Keratinocyte (primary cell): ENCODE data around the gene KLRC1. TPM values are rescaled to one million over a fixed set of nuclear protein-coding genes. Genes with fewer than 3 reads are reported as not detected.

Experiments used
- DNase-seq: peaks from one replicate; pipeline ENCODE4 v3.0.0-alpha.2; 2011; ENCODE audit warnings: low read depth, missing footprints, low spot score
- FAIRE-seq: peaks from 2 replicates; lab custom pipeline; 2011; peaks lifted over from hg19 to GRCh38; lab: Jason Lieb, UNC
- H2AFZ ChIP-seq: 2 replicates; pipeline ENCODE4 v1.6.0; 2012; ENCODE audit warnings: low read length, control low read depth, inconsistent platforms; ENCODE audit not compliant: control insufficient read depth
- H3K27ac ChIP-seq: 2 replicates; pipeline ENCODE4 v1.5.1; 2011; ENCODE audit warnings: low read length; ENCODE audit not compliant: control insufficient read depth, insufficient read depth
- H3K27me3 ChIP-seq: 3 replicates; pipeline ENCODE4 v1.6.0; 2011; ENCODE audit warnings: low read length; ENCODE audit not compliant: control insufficient read depth, insufficient read depth; ENCODE audit errors: extremely low read depth
- H3K36me3 ChIP-seq, 2 experiments: 2 replicates in 1 of 2; 3 replicates in 1 of 2; pipeline ENCODE4 v1.5.1; 2011; ENCODE audit warnings: low read length in 2 of 2, mild to moderate bottlenecking in 1 of 2; ENCODE audit not compliant: control insufficient read depth in 2 of 2, insufficient read depth in 2 of 2; ENCODE audit errors: extremely low read depth in 1 of 2
- H3K4me1 ChIP-seq: 3 replicates; pipeline ENCODE4 v1.5.1; 2011; ENCODE audit warnings: low read length; ENCODE audit not compliant: control insufficient read depth, insufficient read depth; ENCODE audit errors: extremely low read depth
- H3K4me2 ChIP-seq: 3 replicates; pipeline ENCODE4 v1.6.0; 2011; ENCODE audit warnings: low read depth, low read length; ENCODE audit not compliant: control insufficient read depth, insufficient read depth; ENCODE audit errors: extremely low read depth
- H3K4me3 ChIP-seq, 3 experiments: fragments of 200-600 bp in 1 of 3; sonication (generic) in 1 of 3; 2 replicates in 2 of 3; 3 replicates in 1 of 3; pipeline ENCODE4 v1.5.1; 2011 to 2016; ENCODE audit warnings: low read length in 3 of 3, mild to moderate bottlenecking in 3 of 3, control low read depth in 2 of 3, inconsistent platforms in 1 of 3, low read depth in 1 of 3, mixed read lengths in 1 of 3, mixed run types in 1 of 3, moderate library complexity in 1 of 3; ENCODE audit not compliant: control insufficient read depth in 2 of 3, insufficient read depth in 2 of 3; ENCODE audit errors: extremely low read depth in 1 of 3
- H3K79me2 ChIP-seq: 2 replicates; pipeline ENCODE4 v1.6.0; 2012; ENCODE audit warnings: low read length; ENCODE audit not compliant: control insufficient read depth, insufficient read depth
- H3K9ac ChIP-seq: 3 replicates; pipeline ENCODE4 v1.6.0; 2011; ENCODE audit warnings: low read length; ENCODE audit not compliant: control insufficient read depth, insufficient read depth; ENCODE audit errors: extremely low read depth
- H3K9me1 ChIP-seq: 3 replicates; pipeline ENCODE4 v1.6.0; 2011; ENCODE audit warnings: low read length; ENCODE audit not compliant: control insufficient read depth, insufficient read depth; ENCODE audit errors: extremely low read depth
- H3K9me3 ChIP-seq: 2 replicates; pipeline ENCODE4 v1.5.1; 2012; ENCODE audit warnings: low read depth, low read length; ENCODE audit not compliant: control insufficient read depth
- H4K20me1 ChIP-seq: 3 replicates; pipeline ENCODE4 v1.6.0; 2011; ENCODE audit warnings: low read length; ENCODE audit not compliant: control insufficient read depth, insufficient read depth; ENCODE audit errors: extremely low read depth
- CTCF ChIP-seq, 3 experiments: IDR thresholded peaks in 1 of 3; conservative IDR thresholded peaks in 1 of 3; optimal IDR thresholded peaks in 1 of 3; 2 replicates in 2 of 3; 3 replicates in 1 of 3; pipeline versions ENCODE3 to v1.5.1; 2011; ENCODE audit warnings: low read length in 3 of 3, mild to moderate bottlenecking in 3 of 3, moderate library complexity in 2 of 3, control low read depth in 1 of 3, inconsistent platforms in 1 of 3; ENCODE audit not compliant: insufficient read depth in 2 of 3; ENCODE audit errors: extremely low read depth in 1 of 3
- EZH2 ChIP-seq: IDR thresholded peaks from one replicate; pipeline ENCODE4 v1.6.1; 2012; ENCODE audit warnings: inconsistent platforms, mild to moderate bottlenecking, low read length, moderate library complexity
- dilution Hi-C: fragments of 300-500 bp; cut with MboI; formaldehyde crosslinking; loops from one replicate; pipeline ENCODE4 v1.7.0; 2020; ENCODE audit warnings: low sequenced_read_pairs; ENCODE audit not compliant: extremely low pct_ligation_motif_present
- polyA minus RNA-seq, 3 experiments: library from RNA; depleted of rRNA, polyadenylated mRNA; stranded (reverse); fragments of >200 nt; gene quantifications; 1 replicate in 1 of 3; 2 replicates in 1 of 3; 3 replicates in 1 of 3; pipeline ENCODE4 v1.2.3, GENCODE V29; 2011
- polyA plus RNA-seq, 5 experiments: library from polyadenylated mRNA; depleted of rRNA in 3 of 5; stranded (reverse) in 3 of 5; stranded (forward) in 1 of 5; unstranded in 1 of 5; fragments of >200 nt; gene quantifications; 1 replicate in 1 of 5; 2 replicates in 3 of 5; 3 replicates in 1 of 5; pipeline versions ENCODE4 v1.2.1 to v1.2.3, GENCODE V29; 2011 to 2012; ENCODE audit warnings: missing spikeins in 2 of 5, low read depth in 1 of 5, low replicate concordance in 1 of 5

KLRC1 gene
- 0.07 TPM in 1 of 3 replicates, not detected in the others for polyA plus RNA-seq
- not detected for polyA plus RNA-seq (2011; ENCODE audit: low read depth)
- polyA plus RNA-seq (2011; cell fraction: cytosol; rRNA removed), result not detected in 2 replicates
- polyA plus RNA-seq (2011; cell fraction: nucleus; rRNA removed), result not detected in 2 replicates
- polyA plus RNA-seq (2012; ENCODE audit: low replicate concordance), result not detected in 2 replicates
- not detected in 3 replicates for polyA minus RNA-seq
- not detected for polyA minus RNA-seq (2011; cell fraction: cytosol; rRNA and poly(A)+ RNA removed)
- polyA minus RNA-seq (2011; cell fraction: nucleus; rRNA and poly(A)+ RNA removed), result not detected in 2 replicates

GRCh38 chr12:10453156-10453555, at the start of gene KLRC1:
KLRC1 (minus strand) TSS chr12:10453377; CDS start chr12:10451156, 2,221 bp downstream.
- Histone ChIP-seq H3K4me2 (no peak within 1 kb of the TSS), H2AFZ (no peak within 1 kb of the TSS)
- DNase-seq, result no peak

GRCh38 chr12:10501030-10501429, 47.9 kb upstream of the KLRC1 start:
- Histone ChIP-seq H3K4me2 (no peak overlapping the region), H3K9me1 (no peaks in the 10 kb centered on the region), H3K27ac (no peak overlapping the region), H3K9me3 (no peaks in the 10 kb centered on the region), H3K36me3 (no peaks in the 10 kb centered on the region), H3K4me3 (no peak overlapping the region), H4K20me1 (no peaks in the 10 kb centered on the region), H3K27me3 (peaks cover 17% of the 10 kb centered on the region), H3K4me1 (no peaks in the 10 kb centered on the region), H2AFZ (no peak overlapping the region), H3K9ac (no peak overlapping the region), H3K79me2 (no peaks in the 10 kb centered on the region)
- dilution Hi-C loops, result no loop called here
- DNase-seq, result no peak
- peak in 1 of 3 experiments; percentile 34 for TF ChIP-seq CTCF (optimal IDR thresholded peaks at IDR 0.05 in 1 of 3, IDR thresholded peaks at IDR 0.05 in 1 of 3, conservative IDR thresholded peaks at IDR 0.05 in 1 of 3; ENCODE audit: extremely low read depth in 1 of 3, insufficient read depth in 2 of 3, low read length in 3 of 3)
- no peak for TF ChIP-seq EZH2
- peak; percentile 29 for FAIRE-seq

More at GRCh38 chr12:10453156-10453555, at the start of gene KLRC1:
- Histone ChIP-seq H3K4me1 (no peaks in the 10 kb centered on the region), H3K27ac (no peak within 1 kb of the TSS), H3K9me3 (no peaks in the 10 kb centered on the region), H3K9me1 (no peaks in the 10 kb centered on the region), H3K79me2 (no peaks in the 10 kb centered on the region), H3K9ac (no peak within 1 kb of the TSS), H3K27me3 (no peaks in the 10 kb centered on the region), H3K36me3 (no peaks in the 10 kb centered on the region), H4K20me1 (no peaks in the 10 kb centered on the region), H3K4me3 (no peak within 1 kb of the TSS)
- TF ChIP-seq EZH2, result no peak
- TF ChIP-seq CTCF (optimal IDR thresholded peaks at IDR 0.05 in 1 of 3, IDR thresholded peaks at IDR 0.05 in 1 of 3, conservative IDR thresholded peaks at IDR 0.05 in 1 of 3; ENCODE audit: extremely low read depth in 1 of 3, insufficient read depth in 2 of 3, low read length in 3 of 3), result no peak
- FAIRE-seq, result peak; percentile 74
- dilution Hi-C loops, result no loop called here
